SK-N-DZ (cell line): ENCODE measurements around the gene GRAMD2B.
"Not testable (repeated sequence)": the region's sequence is repeated elsewhere in the genome, so short reads cannot be mapped to it uniquely, and the experiment has no call there.

Source experiments
- DNase-seq: peaks from one replicate; pipeline ENCODE4 v3.0.0-alpha.2; 2015; ENCODE audit warnings: low spot score

The GRAMD2B gene

DNA sequence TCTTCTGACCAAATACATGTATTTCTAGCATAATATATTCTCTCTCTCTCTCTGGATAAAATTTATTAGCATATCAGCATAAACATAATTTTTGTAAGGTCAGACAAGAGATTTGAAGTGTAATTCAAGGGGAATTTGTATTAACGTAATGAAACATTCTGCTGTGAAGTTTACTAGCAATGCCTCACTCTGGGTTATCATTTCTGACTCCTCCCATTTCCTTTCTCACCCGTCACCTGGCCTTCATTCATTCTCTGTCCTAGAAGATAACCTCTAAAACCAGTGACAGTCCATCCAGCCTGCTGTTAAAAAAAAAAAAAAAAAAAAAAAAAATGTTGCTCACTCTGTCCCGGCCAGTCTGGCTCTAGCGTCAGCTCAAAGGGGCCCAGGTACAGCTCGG, 27.1 kb downstream of the GRAMD2B start:
- DNase-seq: no peak

DNA sequence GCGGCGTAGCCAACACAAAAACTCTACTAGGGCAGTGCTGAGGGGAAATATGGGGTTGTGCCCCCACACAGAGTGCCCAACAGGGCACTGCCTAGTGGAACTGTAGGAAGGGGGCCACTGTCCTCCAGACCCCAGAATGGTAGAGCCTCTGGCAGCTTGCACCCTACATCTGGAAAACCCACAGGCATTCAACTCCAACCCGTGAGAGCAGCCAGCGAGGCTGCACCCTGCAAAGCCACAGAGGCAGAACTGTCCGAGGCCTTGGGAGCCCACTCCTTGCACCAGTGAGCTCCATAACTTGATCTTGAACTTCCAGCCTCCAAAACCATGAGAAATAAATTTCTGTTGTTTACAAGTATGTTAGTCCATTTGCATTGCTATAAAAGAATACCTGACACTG, 27.7 kb downstream of the GRAMD2B start:
- no peak for DNase-seq

DNA sequence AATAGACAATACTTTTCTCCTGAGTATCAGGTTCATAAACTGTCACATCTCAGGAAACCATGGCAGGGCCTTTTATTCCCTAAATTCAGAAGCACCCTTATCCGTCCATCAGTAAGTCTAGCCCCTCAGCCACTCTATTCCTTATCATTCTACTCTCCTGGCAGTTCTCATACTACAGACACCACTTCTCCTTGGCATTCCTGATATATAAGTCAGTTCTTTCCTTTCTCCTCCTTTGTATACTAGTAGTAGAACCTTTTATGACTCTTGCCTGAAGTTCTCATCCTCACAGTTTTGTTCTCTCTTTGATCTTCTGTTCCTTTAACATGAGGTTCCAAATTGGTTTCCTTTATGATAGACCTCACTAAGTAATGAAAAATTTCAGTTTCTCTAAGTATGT, 29.3 kb downstream of the GRAMD2B start:
- DNase-seq: no peak

DNA sequence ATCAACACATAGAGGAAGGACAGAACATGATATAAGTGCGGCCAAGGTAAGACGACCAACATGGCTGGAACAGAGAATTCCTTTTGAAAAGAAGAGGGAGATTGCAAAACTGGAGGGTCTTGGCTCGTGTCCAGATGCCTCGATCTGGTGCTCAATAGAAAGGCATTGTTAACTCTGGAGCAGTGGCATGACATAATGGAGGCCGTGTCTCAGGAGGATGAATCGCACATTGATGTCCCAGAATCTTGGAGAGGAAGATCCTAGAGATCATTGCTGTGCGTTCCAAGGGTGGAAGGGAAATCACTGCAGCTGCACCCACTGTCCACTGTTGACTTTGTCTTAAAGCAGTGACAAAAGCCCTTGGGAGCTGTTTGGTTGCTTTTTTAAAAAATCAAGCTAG, 30.9 kb downstream of the GRAMD2B start:
- no peak for DNase-seq

GRCh38 chr5:126454535-126454934, 31.3 kb downstream of the GRAMD2B start:
- no peak for DNase-seq

- no peak for DNase-seq
Measured at GRCh38 chr5:126455264-126455663, 32.1 kb downstream of the GRAMD2B start.

- no peak for DNase-seq
Measured at GRCh38 chr5:126455728-126456127, 32.5 kb downstream of the GRAMD2B start.

DNA sequence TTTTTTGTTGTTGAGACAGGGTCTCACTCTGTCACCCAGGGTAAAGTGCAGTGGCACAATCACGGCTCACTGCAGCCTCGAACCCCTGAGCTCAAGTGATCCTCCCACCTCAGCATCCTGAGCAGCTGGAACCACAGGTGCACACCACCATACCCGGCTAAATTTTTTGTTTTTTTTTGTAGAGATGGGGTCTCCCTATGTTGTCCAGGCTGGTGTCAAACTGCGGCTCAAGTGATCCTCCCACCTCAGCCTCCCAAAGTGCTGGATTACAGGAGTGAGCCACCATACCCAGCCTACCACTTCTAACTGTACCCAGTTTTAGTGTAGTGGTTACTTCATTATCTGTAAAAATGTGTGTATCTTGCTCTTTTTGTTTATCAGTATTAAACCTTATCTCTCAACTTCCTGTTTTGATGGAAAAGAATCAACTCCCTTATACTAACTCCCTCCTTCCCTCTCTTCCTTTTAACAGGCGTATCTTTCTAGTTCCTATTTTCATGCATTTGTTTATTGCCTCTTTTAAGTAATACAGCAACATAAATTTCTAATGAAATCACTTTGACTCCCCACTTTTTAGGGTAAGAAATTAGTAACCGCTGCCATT, 33.1 kb downstream of the GRAMD2B start:
- DNase-seq: no peak

- no peak for DNase-seq
Measured at GRCh38 chr5:126460459-126460858, 37.2 kb downstream of the GRAMD2B start.

GRCh38 chr5:126460977-126461376, 37.8 kb downstream of the GRAMD2B start:
- no peak for DNase-seq

GRCh38 chr5:126461838-126462237, 38.6 kb downstream of the GRAMD2B start:
- no peak for DNase-seq

DNA sequence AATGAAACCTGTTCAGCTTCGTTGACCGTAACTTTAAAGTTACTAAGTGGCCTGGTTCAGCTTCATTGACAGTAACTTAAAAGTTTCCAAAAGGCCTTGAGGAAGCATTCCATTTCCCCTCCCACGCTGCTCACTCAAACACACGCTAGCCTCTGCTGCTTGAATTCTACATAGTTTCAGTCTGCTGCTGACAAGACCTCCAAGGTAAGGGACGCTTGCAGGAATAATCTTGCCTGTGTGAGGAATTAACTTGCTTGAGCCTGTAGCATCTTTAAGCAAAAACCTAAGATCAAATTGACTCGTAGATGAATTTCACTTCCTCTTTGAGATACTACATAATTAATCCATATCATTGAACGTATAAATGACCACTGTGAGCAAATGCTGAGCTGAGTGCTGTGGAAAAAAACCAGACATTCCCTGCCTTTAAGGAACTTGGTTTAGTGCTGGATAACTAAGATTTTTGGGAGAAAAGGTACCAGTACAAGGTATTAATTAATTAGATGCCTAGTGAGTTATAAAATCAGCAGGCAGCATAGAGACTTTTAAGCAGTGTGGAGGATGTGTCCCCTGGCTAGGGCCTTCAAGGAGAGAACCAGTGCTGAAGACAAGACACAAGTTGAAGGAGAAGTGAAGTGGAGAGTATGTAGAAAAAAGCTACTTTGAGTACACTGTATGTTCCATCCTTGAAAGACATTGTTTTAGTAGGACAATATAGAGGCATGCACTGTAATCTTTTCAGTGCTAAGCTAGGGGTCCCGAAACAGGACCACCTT, 39.2 kb downstream of the GRAMD2B start:
- DNase-seq: no peak

DNA sequence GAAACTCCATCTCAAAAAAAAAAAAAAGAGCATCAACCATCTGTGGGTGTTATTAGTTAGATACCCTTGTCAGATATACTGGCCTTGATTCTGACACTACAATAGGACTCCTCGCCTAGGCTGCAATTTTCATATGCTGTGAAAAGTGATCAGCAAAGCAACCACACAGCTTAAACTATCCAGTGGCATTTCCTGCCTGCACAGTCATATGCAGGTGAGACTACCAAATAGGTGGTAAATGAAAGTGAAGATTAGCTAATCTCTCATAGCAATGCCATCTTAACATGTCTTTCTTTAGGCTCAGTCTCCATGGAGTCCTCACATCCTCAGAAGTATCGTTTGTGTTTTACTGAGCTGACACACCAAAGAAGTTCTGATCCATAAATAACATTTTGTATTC, 40.8 kb downstream of the GRAMD2B start:
- no peak for DNase-seq

GRCh38 chr5:126464959-126465358, 41.8 kb downstream of the GRAMD2B start:
- no peak for DNase-seq

DNA sequence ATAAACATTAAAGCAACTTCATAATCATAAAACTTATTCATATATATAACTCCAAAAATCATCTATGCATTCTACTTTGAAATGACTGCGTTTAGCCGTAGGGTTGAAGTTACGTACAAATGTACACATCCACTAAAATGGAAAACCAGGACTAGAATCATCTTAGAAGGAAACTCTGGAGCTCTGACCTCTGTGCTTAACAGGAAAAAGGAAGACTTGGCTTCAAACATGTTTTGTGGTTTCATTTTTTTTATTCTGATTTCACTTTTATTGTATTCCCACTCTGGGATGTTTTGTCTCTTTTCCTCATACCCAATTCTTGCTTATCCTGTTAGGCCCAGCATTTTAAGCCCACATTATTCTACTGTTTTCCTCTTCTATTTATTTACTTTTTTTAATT, 44.9 kb downstream of the GRAMD2B start:
- DNase-seq: no peak

GRCh38 chr5:126469536-126470316, 46.5 kb downstream of the GRAMD2B start:
- no peak for DNase-seq

DNA sequence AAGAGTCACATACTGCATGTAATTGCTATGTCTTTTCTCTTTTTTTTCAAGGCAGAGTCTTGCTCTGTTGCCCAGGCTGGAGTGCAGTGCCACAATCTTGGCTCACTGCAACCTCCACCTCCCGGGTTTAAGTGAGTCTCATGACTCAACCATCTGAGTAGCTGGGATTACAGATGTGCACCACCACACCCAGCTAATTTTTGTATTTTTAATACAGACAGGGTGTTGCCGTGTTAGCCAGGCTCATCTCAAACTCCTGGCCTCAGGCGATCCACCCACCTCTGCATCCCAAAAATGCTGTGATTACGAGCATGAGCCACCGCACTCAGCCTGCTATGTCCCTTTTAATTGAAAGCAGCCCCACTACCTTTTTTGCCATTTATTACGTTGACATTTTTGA, 47.3 kb downstream of the GRAMD2B start:
- not testable (repeated sequence) for DNase-seq

GRCh38 chr5:126471247-126471646, 48.0 kb downstream of the GRAMD2B start:
- no peak for DNase-seq

- no peak for DNase-seq
Measured at GRCh38 chr5:126471875-126472537, 48.8 kb downstream of the GRAMD2B start.

DNA sequence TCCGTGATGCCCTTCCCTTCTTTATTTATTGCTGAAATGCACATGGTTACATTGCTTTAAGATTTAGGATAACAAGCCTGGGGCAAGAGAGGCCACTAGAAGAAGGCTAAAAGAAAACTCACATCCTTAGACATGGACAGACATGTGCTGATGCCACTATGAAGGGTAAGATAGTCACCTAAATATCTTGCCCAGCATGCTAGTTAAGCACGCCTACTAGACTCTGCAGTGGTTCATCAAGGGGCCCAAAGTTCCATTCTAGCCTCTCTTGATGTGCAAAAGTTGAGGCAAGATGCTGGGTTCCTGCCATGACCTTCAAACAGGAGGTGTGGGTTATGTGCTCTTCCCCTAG, 49.3 kb downstream of the GRAMD2B start:
- DNase-seq: no peak

DNA sequence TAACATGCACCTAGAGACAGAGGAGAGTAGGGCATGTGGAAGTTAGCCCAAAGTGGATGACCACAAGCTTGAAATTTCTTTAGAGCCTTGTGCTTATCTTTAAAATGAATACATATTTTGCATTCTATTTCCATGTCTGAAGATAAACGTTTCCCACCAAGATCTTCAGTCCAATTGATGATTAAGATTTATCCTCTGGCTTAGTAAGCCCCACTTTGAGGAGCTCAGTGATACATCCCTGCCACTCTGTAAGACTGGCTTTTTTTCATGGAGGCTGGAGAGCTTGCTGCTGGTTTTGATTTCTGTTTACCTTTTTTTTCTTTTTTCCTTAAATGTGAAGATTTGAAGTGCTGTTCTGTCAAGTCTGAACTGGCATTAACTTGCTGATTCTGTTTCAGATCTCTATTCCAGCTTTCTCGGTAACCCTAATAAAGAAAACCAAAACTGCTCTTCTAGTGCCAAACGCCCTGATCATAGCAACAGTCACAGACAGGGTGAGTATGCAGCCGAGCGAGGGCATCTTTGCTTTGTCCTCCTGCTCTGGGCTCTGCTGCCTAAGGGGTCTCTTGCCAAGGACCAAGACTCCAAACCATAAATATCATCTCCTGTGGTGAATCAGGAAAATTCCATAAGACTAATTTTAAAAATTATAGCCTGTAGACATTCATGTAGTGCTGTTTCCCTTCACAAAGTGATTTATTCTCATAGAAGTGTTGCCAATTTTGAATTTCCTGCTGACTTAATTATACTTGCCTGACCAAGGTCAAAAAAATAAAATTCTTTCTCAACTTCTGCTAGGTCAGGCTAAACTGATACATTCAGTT, 54.3 kb downstream of the GRAMD2B start:
- no peak for DNase-seq
